ENCODE data around the gene USP6.

DNA sequence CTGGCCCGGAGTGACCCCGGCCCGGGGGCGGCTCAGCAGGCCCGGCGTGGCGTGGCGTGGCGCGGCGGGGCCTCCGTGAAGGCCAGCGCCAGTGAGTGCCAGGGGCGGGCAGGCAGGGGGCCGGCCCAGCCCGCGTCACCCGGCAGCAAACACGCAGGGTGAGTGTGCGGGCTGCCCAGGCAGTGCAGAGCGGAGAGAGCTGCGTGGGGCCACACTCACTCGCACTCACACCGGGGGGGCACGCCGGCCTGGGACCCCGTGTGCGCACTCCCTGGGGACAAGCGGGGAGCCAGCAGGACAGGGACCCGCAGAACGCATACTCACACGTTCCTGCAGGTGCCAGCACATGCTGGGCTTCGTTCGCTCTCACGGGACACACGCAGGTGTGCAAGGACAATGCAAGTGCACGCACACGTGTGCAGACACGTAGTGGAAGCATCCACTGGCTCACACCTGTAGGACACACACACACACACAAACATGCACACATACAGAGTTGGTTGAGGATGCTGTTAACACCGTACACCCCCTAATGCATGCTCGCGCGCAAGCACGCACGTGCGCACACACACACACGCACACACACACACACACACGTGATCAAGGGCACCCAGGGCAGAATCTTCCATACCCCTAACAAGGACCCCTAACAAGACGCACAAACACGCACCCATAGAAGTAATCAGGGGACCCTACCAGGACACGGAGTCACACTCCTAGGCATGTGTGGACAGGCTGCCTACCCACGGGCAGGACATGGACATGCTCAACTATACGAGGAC is 7.7 kb downstream of the USP6 start:
- TF ChIP-seq MAZ (IDR thresholded peaks at IDR 0.05; ENCODE audit: borderline replicate concordance, low read depth, low read length) (no peak), CEBPB (IDR thresholded peaks at IDR 0.05; ENCODE audit: low read depth, low read length) (no peak), NFE2L2 (IDR thresholded peaks at IDR 0.05; ENCODE audit: low read depth, low read length) (no peak), POLR2A (IDR thresholded peaks at IDR 0.05; ENCODE audit: low read depth, low read length) (no peak), MXI1 (IDR thresholded peaks at IDR 0.05; ENCODE audit: borderline replicate concordance, low read depth, low read length) (no peak)
- TF ChIP-seq, protein P1, sequence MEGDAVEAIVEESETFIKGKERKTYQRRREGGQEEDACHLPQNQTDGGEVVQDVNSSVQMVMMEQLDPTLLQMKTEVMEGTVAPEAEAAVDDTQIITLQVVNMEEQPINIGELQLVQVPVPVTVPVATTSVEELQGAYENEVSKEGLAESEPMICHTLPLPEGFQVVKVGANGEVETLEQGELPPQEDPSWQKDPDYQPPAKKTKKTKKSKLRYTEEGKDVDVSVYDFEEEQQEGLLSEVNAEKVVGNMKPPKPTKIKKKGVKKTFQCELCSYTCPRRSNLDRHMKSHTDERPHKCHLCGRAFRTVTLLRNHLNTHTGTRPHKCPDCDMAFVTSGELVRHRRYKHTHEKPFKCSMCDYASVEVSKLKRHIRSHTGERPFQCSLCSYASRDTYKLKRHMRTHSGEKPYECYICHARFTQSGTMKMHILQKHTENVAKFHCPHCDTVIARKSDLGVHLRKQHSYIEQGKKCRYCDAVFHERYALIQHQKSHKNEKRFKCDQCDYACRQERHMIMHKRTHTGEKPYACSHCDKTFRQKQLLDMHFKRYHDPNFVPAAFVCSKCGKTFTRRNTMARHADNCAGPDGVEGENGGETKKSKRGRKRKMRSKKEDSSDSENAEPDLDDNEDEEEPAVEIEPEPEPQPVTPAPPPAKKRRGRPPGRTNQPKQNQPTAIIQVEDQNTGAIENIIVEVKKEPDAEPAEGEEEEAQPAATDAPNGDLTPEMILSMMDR (conservative IDR thresholded peaks at IDR 0.05; ENCODE audit: low read depth, low read length) = no peak

Measured in IMR-90 (cell line).